Measurements from ENCODE around the gene EIF4E1B. TPM values are rescaled to one million over a fixed set of nuclear protein-coding genes. Genes with fewer than 3 reads are reported as not detected.
A peak's percentile ranks its signal among the peaks of the same experiment; 100 is the strongest.

The EIF4E1B gene
- total and polyA plus RNA-seq, 4 donors: not detected

DNA sequence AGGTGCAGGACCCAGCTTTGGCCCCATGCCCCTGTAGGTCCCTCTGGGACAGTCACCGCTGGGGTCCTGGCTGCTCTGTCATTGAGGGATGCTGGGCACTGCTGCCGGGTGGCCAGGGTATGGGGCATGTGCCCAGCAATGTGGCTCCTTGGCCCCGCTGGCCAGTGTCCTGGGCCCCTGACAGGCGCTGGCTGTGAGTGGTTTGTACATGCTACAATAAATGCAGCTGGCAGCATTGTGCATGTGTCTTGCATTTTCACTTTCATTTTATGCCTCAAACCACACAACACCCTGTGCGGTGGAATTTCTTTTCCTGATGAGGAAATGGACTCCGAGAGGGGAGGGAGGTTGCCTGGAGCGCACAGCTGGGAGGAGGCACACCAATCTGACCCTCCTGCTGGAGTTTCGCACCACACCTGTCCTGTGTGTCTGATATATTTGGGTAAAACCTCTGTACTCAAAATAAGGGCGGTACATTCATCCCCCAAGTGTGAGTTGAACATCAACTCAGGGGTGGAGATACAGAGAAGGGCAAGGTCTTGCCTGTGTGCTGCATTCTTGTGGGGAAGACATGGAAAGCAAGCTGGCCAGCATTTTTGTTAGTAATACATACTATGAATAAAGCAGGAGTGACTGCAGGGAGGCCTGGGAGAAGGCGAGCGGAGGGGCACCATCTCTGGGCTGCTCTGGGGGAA lies 28.5 kb downstream of the EIF4E1B start (continued):
- TF ChIP-seq, protein P1, sequence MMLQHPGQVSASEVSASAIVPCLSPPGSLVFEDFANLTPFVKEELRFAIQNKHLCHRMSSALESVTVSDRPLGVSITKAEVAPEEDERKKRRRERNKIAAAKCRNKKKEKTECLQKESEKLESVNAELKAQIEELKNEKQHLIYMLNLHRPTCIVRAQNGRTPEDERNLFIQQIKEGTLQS (IDR thresholded peaks at IDR 0.05): no peak
- TF ChIP-seq TAF1 (conservative IDR thresholded peaks at IDR 0.05): no peak

DNA sequence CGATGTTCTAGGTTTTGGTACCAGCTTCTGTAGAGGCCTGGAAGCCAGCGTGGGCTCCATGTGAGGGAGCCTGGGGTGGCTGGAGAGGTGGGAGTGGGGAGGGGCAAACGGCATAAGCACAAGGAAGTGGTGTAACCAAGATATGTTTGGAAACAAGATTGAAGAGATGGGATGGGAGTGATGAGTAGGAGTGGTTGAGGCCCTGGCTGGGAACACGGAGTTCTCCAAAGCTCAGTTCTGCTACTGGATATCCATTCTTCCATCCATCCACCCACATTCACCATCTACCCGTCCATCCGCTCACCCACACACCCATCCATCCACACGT lies 29.0 kb downstream of the EIF4E1B start:
- no peaks in the 10 kb centered on the region for H3K36me3 ChIP-seq (ENCODE audit: control insufficient read depth in 4 of 4, insufficient read depth in 3 of 4, low read depth in 1 of 4, low read length in 3 of 4)
- 91% methylated on average over 7 of the region's 7 CpGs for WGBS
- H3K27ac ChIP-seq (ENCODE audit: low read depth in 1 of 2, low read length in 2 of 2): peak overlapping the region in 1 of 2 donors; percentile 81
- H3K27me3 ChIP-seq (ENCODE audit: control insufficient read depth in 4 of 4, insufficient read depth in 4 of 4, low read length in 3 of 4): no peaks in the 10 kb centered on the region
- H3K9ac ChIP-seq (ENCODE audit: low read depth in 1 of 2, low read length in 2 of 2): no peak overlapping the region
- no peaks in the 10 kb centered on the region for H3K9me3 ChIP-seq (ENCODE audit: control insufficient read depth in 4 of 4, low read length in 3 of 4)
- no peak for TF ChIP-seq JUND (IDR thresholded peaks at IDR 0.05)
- no peak for TF ChIP-seq GABPA (IDR thresholded peaks at IDR 0.05 in 1 of 2, conservative IDR thresholded peaks at IDR 0.05 in 1 of 2)
- TF ChIP-seq, protein P2, sequence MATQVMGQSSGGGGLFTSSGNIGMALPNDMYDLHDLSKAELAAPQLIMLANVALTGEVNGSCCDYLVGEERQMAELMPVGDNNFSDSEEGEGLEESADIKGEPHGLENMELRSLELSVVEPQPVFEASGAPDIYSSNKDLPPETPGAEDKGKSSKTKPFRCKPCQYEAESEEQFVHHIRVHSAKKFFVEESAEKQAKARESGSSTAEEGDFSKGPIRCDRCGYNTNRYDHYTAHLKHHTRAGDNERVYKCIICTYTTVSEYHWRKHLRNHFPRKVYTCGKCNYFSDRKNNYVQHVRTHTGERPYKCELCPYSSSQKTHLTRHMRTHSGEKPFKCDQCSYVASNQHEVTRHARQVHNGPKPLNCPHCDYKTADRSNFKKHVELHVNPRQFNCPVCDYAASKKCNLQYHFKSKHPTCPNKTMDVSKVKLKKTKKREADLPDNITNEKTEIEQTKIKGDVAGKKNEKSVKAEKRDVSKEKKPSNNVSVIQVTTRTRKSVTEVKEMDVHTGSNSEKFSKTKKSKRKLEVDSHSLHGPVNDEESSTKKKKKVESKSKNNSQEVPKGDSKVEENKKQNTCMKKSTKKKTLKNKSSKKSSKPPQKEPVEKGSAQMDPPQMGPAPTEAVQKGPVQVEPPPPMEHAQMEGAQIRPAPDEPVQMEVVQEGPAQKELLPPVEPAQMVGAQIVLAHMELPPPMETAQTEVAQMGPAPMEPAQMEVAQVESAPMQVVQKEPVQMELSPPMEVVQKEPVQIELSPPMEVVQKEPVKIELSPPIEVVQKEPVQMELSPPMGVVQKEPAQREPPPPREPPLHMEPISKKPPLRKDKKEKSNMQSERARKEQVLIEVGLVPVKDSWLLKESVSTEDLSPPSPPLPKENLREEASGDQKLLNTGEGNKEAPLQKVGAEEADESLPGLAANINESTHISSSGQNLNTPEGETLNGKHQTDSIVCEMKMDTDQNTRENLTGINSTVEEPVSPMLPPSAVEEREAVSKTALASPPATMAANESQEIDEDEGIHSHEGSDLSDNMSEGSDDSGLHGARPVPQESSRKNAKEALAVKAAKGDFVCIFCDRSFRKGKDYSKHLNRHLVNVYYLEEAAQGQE (IDR thresholded peaks at IDR 0.05): no peak
- no peak for TF ChIP-seq YY1 (IDR thresholded peaks at IDR 0.05)
- no peak for TF ChIP-seq TAF1 (conservative IDR thresholded peaks at IDR 0.05)
- TF ChIP-seq NR2F2 (IDR thresholded peaks at IDR 0.05): no peak
- TF ChIP-seq, protein P1 (IDR thresholded peaks at IDR 0.05): no peak
- TF ChIP-seq RXRA (IDR thresholded peaks at IDR 0.05): no peak
- TF ChIP-seq SP1 (IDR thresholded peaks at IDR 0.05): no peak
- no peak for TF ChIP-seq FOXA1 (IDR thresholded peaks at IDR 0.05)
- TF ChIP-seq, protein P3, sequence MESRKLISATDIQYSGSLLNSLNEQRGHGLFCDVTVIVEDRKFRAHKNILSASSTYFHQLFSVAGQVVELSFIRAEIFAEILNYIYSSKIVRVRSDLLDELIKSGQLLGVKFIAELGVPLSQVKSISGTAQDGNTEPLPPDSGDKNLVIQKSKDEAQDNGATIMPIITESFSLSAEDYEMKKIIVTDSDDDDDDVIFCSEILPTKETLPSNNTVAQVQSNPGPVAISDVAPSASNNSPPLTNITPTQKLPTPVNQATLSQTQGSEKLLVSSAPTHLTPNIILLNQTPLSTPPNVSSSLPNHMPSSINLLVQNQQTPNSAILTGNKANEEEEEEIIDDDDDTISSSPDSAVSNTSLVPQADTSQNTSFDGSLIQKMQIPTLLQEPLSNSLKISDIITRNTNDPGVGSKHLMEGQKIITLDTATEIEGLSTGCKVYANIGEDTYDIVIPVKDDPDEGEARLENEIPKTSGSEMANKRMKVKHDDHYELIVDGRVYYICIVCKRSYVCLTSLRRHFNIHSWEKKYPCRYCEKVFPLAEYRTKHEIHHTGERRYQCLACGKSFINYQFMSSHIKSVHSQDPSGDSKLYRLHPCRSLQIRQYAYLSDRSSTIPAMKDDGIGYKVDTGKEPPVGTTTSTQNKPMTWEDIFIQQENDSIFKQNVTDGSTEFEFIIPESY (IDR thresholded peaks at IDR 0.05): no peak
- TF ChIP-seq, protein P4, sequence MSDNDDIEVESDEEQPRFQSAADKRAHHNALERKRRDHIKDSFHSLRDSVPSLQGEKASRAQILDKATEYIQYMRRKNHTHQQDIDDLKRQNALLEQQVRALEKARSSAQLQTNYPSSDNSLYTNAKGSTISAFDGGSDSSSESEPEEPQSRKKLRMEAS (IDR thresholded peaks at IDR 0.05): no peak
- no peak for TF ChIP-seq HNF4A (conservative IDR thresholded peaks at IDR 0.05)
- H3K4me3 ChIP-seq (ENCODE audit: low read depth in 1 of 3, low read length in 3 of 3): no peak overlapping the region
- no peak for DNase-seq (ENCODE audit: low spot score)
- H3K4me1 ChIP-seq (ENCODE audit: control insufficient read depth in 4 of 4, insufficient read depth in 4 of 4, low read length in 3 of 4): peaks cover 2 to 26% (median 20%) of the 10 kb centered on the region in 4 donors

DNA sequence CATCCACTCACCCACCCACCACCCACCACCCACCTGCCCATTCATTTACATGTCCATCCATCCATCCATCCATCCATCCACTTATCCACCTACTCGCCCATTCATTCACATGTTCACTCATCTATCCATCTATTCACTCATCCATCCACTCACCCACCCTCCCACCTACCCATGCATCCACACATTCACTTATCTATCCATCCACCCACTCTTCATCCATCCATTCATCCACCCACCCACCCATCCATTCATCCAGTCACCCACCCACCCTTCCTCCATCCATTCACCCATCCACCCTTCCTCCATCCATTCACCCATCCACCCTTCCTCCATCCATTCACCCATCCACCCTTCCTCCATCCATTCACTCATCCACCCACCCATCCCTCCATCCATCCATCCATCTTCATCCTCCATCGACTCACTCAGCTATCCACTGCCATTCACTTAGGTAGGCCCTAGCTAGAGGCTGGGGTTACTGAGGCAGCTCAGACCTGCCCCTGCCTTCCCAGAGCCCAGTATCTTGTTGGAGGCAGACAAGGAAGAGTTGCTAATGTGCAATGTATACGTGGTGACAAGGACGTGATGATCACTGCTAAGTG lies 29.5 kb downstream of the EIF4E1B start:
- H3K36me3 ChIP-seq (ENCODE audit: control insufficient read depth in 4 of 4, insufficient read depth in 3 of 4, low read depth in 1 of 4, low read length in 3 of 4): no peaks in the 10 kb centered on the region
- peaks cover 2 to 26% (median 20%) of the 10 kb centered on the region in 4 donors for H3K4me1 ChIP-seq (ENCODE audit: control insufficient read depth in 4 of 4, insufficient read depth in 4 of 4, low read length in 3 of 4)
- WGBS: 81% methylated on average over 4 of the region's 4 CpGs
- no peak overlapping the region for H3K27ac ChIP-seq (ENCODE audit: low read depth in 1 of 2, low read length in 2 of 2)
- H3K27me3 ChIP-seq (ENCODE audit: control insufficient read depth in 4 of 4, insufficient read depth in 4 of 4, low read length in 3 of 4): no peaks in the 10 kb centered on the region
- TF ChIP-seq RAD21 (IDR thresholded peaks at IDR 0.05) (no peak), GABPA (IDR thresholded peaks at IDR 0.05 in 1 of 2, conservative IDR thresholded peaks at IDR 0.05 in 1 of 2) (no peak), HNF4G (IDR thresholded peaks at IDR 0.05) (no peak)
- TF ChIP-seq, protein P2 (IDR thresholded peaks at IDR 0.05): no peak
- TF ChIP-seq, protein P1 (IDR thresholded peaks at IDR 0.05): no peak
- no peak for DNase-seq (ENCODE audit: low spot score)
- H3K9ac ChIP-seq (ENCODE audit: low read depth in 1 of 2, low read length in 2 of 2): no peak overlapping the region
- H3K9me3 ChIP-seq (ENCODE audit: control insufficient read depth in 4 of 4, low read length in 3 of 4): no peaks in the 10 kb centered on the region
- no peak overlapping the region for H3K4me3 ChIP-seq (ENCODE audit: low read depth in 1 of 3, low read length in 3 of 3)

Measured in liver (tissue), 9 donors.